HEK293T (cell line): Measurements from ENCODE around the gene IZUMO1.
"Not testable (repeated sequence)": the region's sequence is repeated elsewhere in the genome, so short reads cannot be mapped to it uniquely, and the experiment has no call there.

Source experiments
- CTCF ChIA-PET: fragments of 350-600 bp; formaldehyde crosslinking; extraction: SDS; loops from one replicate; lab custom pipeline; 2021; ENCODE audit warnings: antibody characterized with exemption, inconsistent platforms; lab: Yijun Ruan, JAX
- POLR2A ChIA-PET: fragments of 350-600 bp; formaldehyde crosslinking; extraction: SDS; loops from one replicate; lab custom pipeline; 2020; ENCODE audit warnings: antibody characterized with exemption, inconsistent platforms; lab: Yijun Ruan, JAX
- DNase-seq: peaks from one replicate; pipeline ENCODE4 v3.0.0; 2012; ENCODE audit warnings: mixed read lengths; ENCODE audit errors: extremely low spot score
- ARNT ChIP-seq: fragments of 450-650 bp; IDR thresholded peaks from 2 replicates; pipeline ENCODE4 v1.6.1; 2017; ENCODE audit warnings: mild to moderate bottlenecking
- BHLHE40 ChIP-seq: fragments of 450-650 bp; IDR thresholded peaks from 2 replicates; pipeline ENCODE4 v1.6.1; 2016; ENCODE audit warnings: mild to moderate bottlenecking, moderate library complexity, borderline replicate concordance
- CTBP1 ChIP-seq: fragments of 450-650 bp; IDR thresholded peaks from 2 replicates; pipeline ENCODE4 v1.6.1; 2016; ENCODE audit warnings: borderline replicate concordance
- ELF4 ChIP-seq: fragments of 450-650 bp; IDR thresholded peaks from 2 replicates; pipeline ENCODE4 v1.6.1; 2017; ENCODE audit warnings: antibody characterized with exemption
- FOXA1 ChIP-seq: fragments of 450-650 bp; IDR thresholded peaks from 2 replicates; pipeline ENCODE4 v1.6.1; 2016; ENCODE audit warnings: mild to moderate bottlenecking
- FOXK2 ChIP-seq: fragments of 450-650 bp; IDR thresholded peaks from 2 replicates; pipeline ENCODE4 v1.6.1; 2016; ENCODE audit warnings: mild to moderate bottlenecking
- FOXM1 ChIP-seq: fragments of 450-650 bp; IDR thresholded peaks from 2 replicates; pipeline ENCODE4 v1.6.1; 2017; ENCODE audit warnings: mild to moderate bottlenecking, borderline replicate concordance
- HDGF ChIP-seq: fragments of 450-650 bp; IDR thresholded peaks from 2 replicates; pipeline ENCODE4 v1.6.1; 2017; ENCODE audit warnings: antibody characterized with exemption, borderline replicate concordance
- L3MBTL2 ChIP-seq: fragments of 450-650 bp; conservative IDR thresholded peaks from 2 replicates; pipeline ENCODE4 v1.6.1; 2016; ENCODE audit warnings: mild to moderate bottlenecking
- LEF1 ChIP-seq: fragments of 450-650 bp; IDR thresholded peaks from 2 replicates; pipeline ENCODE4 v1.6.1; 2017; ENCODE audit warnings: mild to moderate bottlenecking, borderline replicate concordance
- NFRKB ChIP-seq: fragments of 450-650 bp; IDR thresholded peaks from 2 replicates; pipeline ENCODE4 v1.6.1; 2016; ENCODE audit warnings: mild to moderate bottlenecking, moderate library complexity
- PKNOX1 ChIP-seq: fragments of 450-650 bp; IDR thresholded peaks from 2 replicates; pipeline ENCODE4 v1.6.1; 2016
- SP1 ChIP-seq: fragments of 450-650 bp; IDR thresholded peaks from 2 replicates; pipeline ENCODE4 v1.6.1; 2017
- SUZ12 ChIP-seq: fragments of 450-650 bp; IDR thresholded peaks from 2 replicates; pipeline ENCODE4 v1.6.1; 2016; ENCODE audit warnings: mild to moderate bottlenecking
- TARDBP ChIP-seq: fragments of 450-650 bp; IDR thresholded peaks from 2 replicates; pipeline ENCODE4 v1.6.1; 2016
- ZNF384 ChIP-seq: fragments of 450-650 bp; IDR thresholded peaks from 2 replicates; pipeline ENCODE4 v1.6.1; 2016

IZUMO1 gene

GRCh38 chr19:48722196-48722708, 24.5 kb downstream of the IZUMO1 start:
- TF ChIP-seq ELF4 (no peak), ZNF384 (no peak), SUZ12 (no peak), ARNT (no peak)
- POLR2A ChIA-PET: no interaction called here
- DNase-seq: no peak
- CTCF ChIA-PET: no interaction called here

- ChIA-PET POLR2A (interaction anchor here (0.7 to 2.7 kb wide), 18 partner anchors 8 to 151 kb away, joined by 3 to 17 read pairs (median 3); partner anchors contain the start of genes BCAT2, CA11, IZUMO1 and PPP1R15A), CTCF (interaction anchor here (0.7 to 0.8 kb wide), 2 partner anchors 9 to 75 kb away, joined by 3 to 4 read pairs; partner anchors contain the start of gene CA11)
- TF ChIP-seq PKNOX1: peak; percentile 97
- TF ChIP-seq HDGF: no peak
- peak; percentile 34; the same call in 1 of the 2 replicates for TF ChIP-seq ELF4
- TF ChIP-seq BHLHE40: no peak
- no peak for TF ChIP-seq FOXA1
- TF ChIP-seq FOXM1: no peak
- peak; percentile 79 for TF ChIP-seq L3MBTL2
- peak; percentile 87 for TF ChIP-seq SUZ12
- DNase-seq: peak; percentile 91
Measured at GRCh38 chr19:48720613-48721296, 26.0 kb downstream of the IZUMO1 start.

GRCh38 chr19:48720251-48720612, 26.5 kb downstream of the IZUMO1 start:
- DNase-seq: no peak
- no peak for TF ChIP-seq SP1
- no peak for TF ChIP-seq ARNT
- TF ChIP-seq FOXM1: no peak
- TF ChIP-seq HDGF: no peak
- TF ChIP-seq PKNOX1: no peak
- TF ChIP-seq CTBP1: no peak
- no peak for TF ChIP-seq FOXK2
- TF ChIP-seq ZNF384: no peak
- no peak for TF ChIP-seq TARDBP
- TF ChIP-seq SUZ12: no peak
- TF ChIP-seq BHLHE40: no peak
- no peak for TF ChIP-seq NFRKB
- no peak for TF ChIP-seq LEF1
- TF ChIP-seq FOXA1: no peak
- TF ChIP-seq L3MBTL2: no peak
- no peak for TF ChIP-seq ELF4
- ChIA-PET CTCF (interaction anchor here (0.7 to 0.8 kb wide), 2 partner anchors 8 to 74 kb away, joined by 3 to 4 read pairs; partner anchors contain the start of gene CA11), POLR2A (interaction anchor here (0.7 to 2.7 kb wide), 18 partner anchors 8 to 152 kb away, joined by 3 to 17 read pairs (median 3); partner anchors contain the start of genes BCAT2, CA11, IZUMO1 and PPP1R15A)

GRCh38 chr19:48719263-48720171, 27.2 kb downstream of the IZUMO1 start, which contains the start of gene MAMSTR:
Gene MAMSTR (minus strand): TSS chr19:48719725. CDS start chr19:48719031, 694 bp downstream.
- CTCF ChIA-PET: no interaction called here
- POLR2A ChIA-PET: interaction anchor here (1.1 to 2.7 kb wide), 6 partner anchors 14 to 153 kb away, joined by 3 to 17 read pairs (median 4); partner anchors contain the start of gene PPP1R15A
- DNase-seq: no peak
- TF ChIP-seq ZNF384 (no peak), ARNT (no peak), FOXM1 (no peak), SP1 (no peak), HDGF (no peak), NFRKB (no peak), PKNOX1 (no peak), CTBP1 (no peak), TARDBP (no peak), SUZ12 (no peak), ELF4 (no peak), LEF1 (no peak), BHLHE40 (no peak), FOXA1 (no peak), L3MBTL2 (no peak), FOXK2 (no peak)

- CTCF ChIA-PET: no interaction called here
- POLR2A ChIA-PET: interaction anchor here (2.7 kb wide), 1 partner anchor 19 kb away, joined by 17 read pairs; no protein-coding TSS in a partner anchor
- DNase-seq: no peak
- no peak for TF ChIP-seq ARNT
- TF ChIP-seq ZNF384: no peak
- TF ChIP-seq FOXM1: no peak
- no peak for TF ChIP-seq NFRKB
- TF ChIP-seq TARDBP: no peak
Measured at GRCh38 chr19:48718711-48719231, 27.9 kb downstream of the IZUMO1 start.

- DNase-seq, CTCF ChIA-PET, POLR2A ChIA-PET: not testable (repeated sequence)
Measured at GRCh38 chr19:48718106-48718505, 28.6 kb downstream of the IZUMO1 start.
